ENCODE results near the gene TRAPPC4. TPM values are rescaled to one million over a fixed set of nuclear protein-coding genes. Genes with fewer than 3 reads are reported as not detected.

The TRAPPC4 gene
- total RNA-seq, 4 donors from 2014 or later: 8.2 to 55.4 (median 28.6) TPM

- no peak overlapping the region for H3K4me3 ChIP-seq
- no peak overlapping the region for H3K27ac ChIP-seq
- TF ChIP-seq POLR2A (IDR thresholded peaks at IDR 0.05) (no peak), CTCF (IDR thresholded peaks at IDR 0.05) (no peak)
- H3K4me1 ChIP-seq: peaks cover 0 to 5% of the 10 kb centered on the region in 2 donors
- H3K27me3 ChIP-seq: no peaks in the 10 kb centered on the region
- DNase-seq: peak in 1 of 2 donors; percentile 42
- no peaks in the 10 kb centered on the region for H3K36me3 ChIP-seq
- intact Hi-C loops (cut with DNase I; ENCODE audit: low total_unique reads): no loop called here
- no peaks in the 10 kb centered on the region for H3K9me3 ChIP-seq
Observed at GRCh38 chr11:119062779-119063178, 44.2 kb downstream of the TRAPPC4 start.

GRCh38 chr11:119065369-119065768 lies 46.8 kb downstream of the TRAPPC4 start:
- no peak for DNase-seq
- no peak overlapping the region for H3K27ac ChIP-seq
- intact Hi-C loops (cut with DNase I; ENCODE audit: low total_unique reads): no loop called here

GRCh38 chr11:119067371-119068222 lies 49.0 kb downstream of the TRAPPC4 start, which contains the start of gene VPS11:
VPS11 (plus strand) TSS chr11:119067818; CDS start chr11:119067824, 6 bp downstream.
- H3K27ac ChIP-seq: peak within 1 kb of the TSS; percentile 83 to 84
- intact Hi-C loops (cut with DNase I; ENCODE audit: low total_unique reads): no loop called here
- no peaks in the 10 kb centered on the region for H3K4me1 ChIP-seq
- TF ChIP-seq CTCF (IDR thresholded peaks at IDR 0.05) (peak in 2 of 4 experiments; percentile 4 to 18), POLR2A (IDR thresholded peaks at IDR 0.05) (peak; percentile 52 to 54)
- no peaks in the 10 kb centered on the region for H3K9me3 ChIP-seq
- peak; percentile 96 to 97 for DNase-seq
- no peaks in the 10 kb centered on the region for H3K27me3 ChIP-seq
- H3K36me3 ChIP-seq: no peaks in the 10 kb centered on the region
- peak within 1 kb of the TSS; percentile 79 to 91 for H3K4me3 ChIP-seq

More at GRCh38 chr11:119065369-119065768, 46.8 kb downstream of the TRAPPC4 start:
- H3K36me3 ChIP-seq: no peaks in the 10 kb centered on the region
- no peak overlapping the region for H3K4me3 ChIP-seq
- no peaks in the 10 kb centered on the region for H3K9me3 ChIP-seq
- no peaks in the 10 kb centered on the region for H3K27me3 ChIP-seq
- TF ChIP-seq POLR2A (IDR thresholded peaks at IDR 0.05) (no peak), CTCF (IDR thresholded peaks at IDR 0.05) (peak in 1 of 4 experiments; percentile 12)
- no peaks in the 10 kb centered on the region for H3K4me1 ChIP-seq

Small RNA genes within 50 kb of the gene (microRNA-seq; reads per million reads assigned to microRNA genes)
- not detected for gene MIR3656 (ENCODE audit: borderline microRNAs expressed, borderline replicate concordance)

Small RNA genes within 50 kb of the gene (small RNA-seq; reads per million reads assigned to genes)
- gene AP003392.2 (not detected), gene RF00017 (not detected), gene RF00019 (not detected)

Other genes starting within 250 kb of the TRAPPC4 start
- gene DDX6, start 227.6 kb upstream of the TRAPPC4 start, total RNA-seq: 100 to 1,000 TPM in 2 of 4 donors, 10 to 100 TPM in 2; 63.0 to 295 (median 118) TPM
- under 1 TPM in 1 of 4 donors, not detected in 3; 0.14 TPM for gene CXCR5, start 134.9 kb upstream of the TRAPPC4 start, total RNA-seq
- gene BCL9L, start 92.8 kb upstream of the TRAPPC4 start, total RNA-seq: 100 to 1,000 TPM in 1 of 4 donors, 10 to 100 TPM in 1, 1 to 10 TPM in 2; 2.9 to 157 (median 13.7) TPM
- gene UPK2, start 62.5 kb upstream of the TRAPPC4 start, total RNA-seq: not detected
- not detected for gene FOXR1, start 47.0 kb upstream of the TRAPPC4 start, total RNA-seq
- gene CENATAC, start 20.6 kb upstream of the TRAPPC4 start, total RNA-seq: 10 to 100 TPM; 19.5 to 88.2 (median 49.7) TPM
- gene RPS25, start 423 bp upstream of the TRAPPC4 start, total RNA-seq: 1,000 to 10,000 TPM; 1,075 to 3,325 (median 1,649) TPM
- gene SLC37A4, start 12.1 kb downstream of the TRAPPC4 start, total RNA-seq: 10 to 100 TPM in 2 of 4 donors, 1 to 10 TPM in 2; 7.4 to 18.1 (median 11.9) TPM
- 10 to 100 TPM; 10.8 to 91.4 (median 61.2) TPM for gene HYOU1, start 38.4 kb downstream of the TRAPPC4 start, total RNA-seq
- 10 to 100 TPM; 25.6 to 86.6 (median 36.3) TPM for gene VPS11, start 49.1 kb downstream of the TRAPPC4 start, total RNA-seq
- gene HMBS, start 66.1 kb downstream of the TRAPPC4 start, total RNA-seq: 10 to 100 TPM in 3 of 4 donors, 1 to 10 TPM in 1; 9.5 to 19.9 (median 15.3) TPM
- gene DPAGT1, start 83.1 kb downstream of the TRAPPC4 start, total RNA-seq: 10 to 100 TPM in 2 of 4 donors, 1 to 10 TPM in 2; 2.8 to 30.6 (median 16.9) TPM
- gene C2CD2L, start 88.6 kb downstream of the TRAPPC4 start, total RNA-seq: 10 to 100 TPM in 1 of 4 donors, 1 to 10 TPM in 3; 1.8 to 14.3 (median 2.7) TPM
- gene HINFP, start 102.8 kb downstream of the TRAPPC4 start, total RNA-seq: 10 to 100 TPM; 13.5 to 27.6 (median 15.4) TPM
- 1 to 10 TPM in 1 of 4 donors, under 1 TPM in 1, not detected in 2; 0.55 to 2.7 TPM for gene ABCG4, start 130.3 kb downstream of the TRAPPC4 start, total RNA-seq
- 10 to 100 TPM in 3 of 4 donors, 1 to 10 TPM in 1; 5.1 to 23.5 (median 16.8) TPM for gene NLRX1, start 150.0 kb downstream of the TRAPPC4 start, total RNA-seq
- under 1 TPM in 2 of 4 donors, not detected in 2; under 0.01 to 0.41 TPM for gene NHERF4, start 166.7 kb downstream of the TRAPPC4 start, total RNA-seq
- gene CBL, start 187.6 kb downstream of the TRAPPC4 start, total RNA-seq: 10 to 100 TPM in 3 of 4 donors, 1 to 10 TPM in 1; 10.0 to 39.9 (median 13.0) TPM